Stomach (tissue), 4 donors: ENCODE measurements around the gene MEN1.

Source experiments
- CTCF ChIP-seq, 7 experiments: fragments of 450-650 bp in 4 of 7; fragments of 200-600 bp in 3 of 7; sonication (generic) in 3 of 7; IDR thresholded peaks; one replicate each; pipeline ENCODE4 v1.5.1; 2016 to 2019; ENCODE audit warnings: antibody characterized with exemption in 7 of 7, control low read depth in 2 of 7, mild to moderate bottlenecking in 1 of 7
- POLR2AphosphoS5 ChIP-seq, 3 donors: sonication (generic); formaldehyde crosslinking; IDR thresholded peaks; one replicate each; pipeline ENCODE4 v1.6.1; 2016; ENCODE audit warnings: antibody characterized with exemption in 3 of 3

GRCh38 chr11:64827451-64827839, 17.1 kb upstream of the MEN1 start:
- TF ChIP-seq CTCF (IDR thresholded peaks at IDR 0.05) (no peak), POLR2AphosphoS5 (IDR thresholded peaks at IDR 0.05) (no peak)
